CD4-positive, alpha-beta T cell (primary cell): Measurements from ENCODE around the gene TRIM46. TPM values are rescaled to one million over a fixed set of nuclear protein-coding genes. Genes with fewer than 3 reads are reported as not detected.
"Not testable (repeated sequence)": the region's sequence is repeated elsewhere in the genome, so short reads cannot be mapped to it uniquely, and the experiment has no call there.

Experiments
- ATAC-seq: fragments of 200-7000 bp; cut with Tn5 transposase; one replicate; pipeline ENCODE4 v1.10.0; 2022; ENCODE audit warnings: mild to moderate bottlenecking; ENCODE audit not compliant: poor library complexity
- CTCF ChIA-PET: fragments of 350-600 bp; sonication (Branson Sonifier 250); formaldehyde crosslinking; loops from one replicate; lab custom pipeline; 2021; ENCODE audit warnings: antibody characterized with exemption, inconsistent platforms; lab: Charles Lee
- POLR2A ChIA-PET: fragments of 350-600 bp; sonication (Branson Sonifier 250); formaldehyde crosslinking; loops from one replicate; lab custom pipeline; 2021; ENCODE audit warnings: antibody characterized with exemption, inconsistent platforms; lab: Charles Lee
- DNase-seq, 14 experiments: peaks; one replicate each; pipeline ENCODE4 v3.0.0-alpha.2; 2013 to 2020; ENCODE audit warnings: mixed read lengths in 2 of 14
- H3K27ac ChIP-seq, 2 donors: one replicate each; pipeline versions ENCODE4 v1.5.1 to v1.7.0; 2013; ENCODE audit warnings: low read length in 2 of 2, low read depth in 1 of 2, mild to moderate bottlenecking in 1 of 2
- H3K27me3 ChIP-seq, 2 experiments: 1 replicate in 1 of 2; 2 replicates in 1 of 2; pipeline versions ENCODE4 v1.6.1 to v1.7.0; 2013; ENCODE audit warnings: low read length in 2 of 2, control low read depth in 1 of 2, mild to moderate bottlenecking in 1 of 2, moderate library complexity in 1 of 2; ENCODE audit not compliant: insufficient read depth in 2 of 2, control insufficient read depth in 1 of 2
- H3K36me3 ChIP-seq: one replicate; pipeline ENCODE4 v1.6.1; 2013; ENCODE audit warnings: low read length, control low read depth; ENCODE audit not compliant: insufficient read depth
- H3K4me1 ChIP-seq: one replicate; pipeline ENCODE4 v1.6.1; 2013; ENCODE audit warnings: low read length, control low read depth; ENCODE audit not compliant: insufficient read depth
- H3K4me3 ChIP-seq: one replicate; pipeline ENCODE4 v1.5.1; 2013; ENCODE audit warnings: mild to moderate bottlenecking, low read length, moderate library complexity
- H3K9me3 ChIP-seq, 2 experiments: 1 replicate in 1 of 2; 2 replicates in 1 of 2; pipeline versions ENCODE4 v1.6.1 to v1.7.0; 2013; ENCODE audit warnings: low read length in 2 of 2, mild to moderate bottlenecking in 2 of 2, control low read depth in 1 of 2, moderate library complexity in 1 of 2; ENCODE audit not compliant: control insufficient read depth in 1 of 2, insufficient read depth in 1 of 2
- H3K27ac Mint-ChIP-seq: one replicate; pipeline ENCODE4 v1.8.0; 2020; ENCODE audit warnings: mixed read lengths
- H3K27me3 Mint-ChIP-seq: one replicate; pipeline ENCODE4 v1.8.0; 2021; ENCODE audit warnings: mixed read lengths
- H3K36me3 Mint-ChIP-seq: one replicate; pipeline ENCODE4 v1.8.0; 2021; ENCODE audit warnings: low read depth, mixed read lengths
- H3K4me1 Mint-ChIP-seq: one replicate; pipeline ENCODE4 v1.8.0; 2021; ENCODE audit warnings: low read depth, mixed read lengths
- H3K4me3 Mint-ChIP-seq: one replicate; pipeline ENCODE4 v1.8.0; 2020; ENCODE audit warnings: mild to moderate bottlenecking, mixed read lengths
- H3K9me3 Mint-ChIP-seq: one replicate; pipeline ENCODE4 v1.8.0; 2020; ENCODE audit warnings: mixed read lengths
- intact Hi-C, 2 experiments: fragments of 100-400 bp; cut with DNase I in 1 of 2; cut with micrococcal nuclease in 1 of 2; formaldehyde crosslinking; loops; one replicate each; pipeline versions ENCODE4 v1.15.1 to v1.9.0; 2023 to 2025; cut with DNase I, micrococcal nuclease
- total RNA-seq, 174 experiments: library from RNA in 2 of 174; stranded (reverse) in 2 of 174; gene quantifications; one replicate each; pipeline ENCODE4 v1.2.3 and lab custom pipeline; 2021 to 2026

TRIM46 gene
- total RNA-seq, 2 experiments from 2014 or later = 2.9 to 3.0 TPM

- DNase-seq, H3K4me3 ChIP-seq, H3K9me3 Mint-ChIP-seq, POLR2A ChIA-PET, H3K9me3 ChIP-seq, H3K27me3 ChIP-seq, H3K27me3 Mint-ChIP-seq, H3K27ac ChIP-seq, H3K4me3 Mint-ChIP-seq, H3K27ac Mint-ChIP-seq, ATAC-seq, intact Hi-C loops: not testable (repeated sequence)
- CTCF ChIA-PET = interaction anchor here (0.7 kb wide), 1 partner anchor 38 kb away, joined by 3 read pairs; no protein-coding TSS in a partner anchor
- peaks cover 19% of the 10 kb centered on the region for H3K36me3 Mint-ChIP-seq
- peaks cover 18% of the 10 kb centered on the region for H3K4me1 Mint-ChIP-seq
- peaks cover 24% of the 10 kb centered on the region for H3K4me1 ChIP-seq
- H3K36me3 ChIP-seq = peaks cover 16% of the 10 kb centered on the region
These were observed 58.6 kb downstream of the TRIM46 start for GRCh38 chr1:155232001-155232978.

GRCh38 chr1:155233502-155233901, 59.9 kb downstream of the TRIM46 start:
- H3K4me3 Mint-ChIP-seq, POLR2A ChIA-PET, H3K27ac ChIP-seq, H3K9me3 Mint-ChIP-seq, H3K4me3 ChIP-seq, H3K27me3 Mint-ChIP-seq, CTCF ChIA-PET, ATAC-seq, H3K4me1 Mint-ChIP-seq, H3K27ac Mint-ChIP-seq, H3K27me3 ChIP-seq, intact Hi-C loops, DNase-seq, H3K9me3 ChIP-seq: not testable (repeated sequence)
- peaks cover 19% of the 10 kb centered on the region for H3K36me3 Mint-ChIP-seq
- H3K36me3 ChIP-seq = peaks cover 20% of the 10 kb centered on the region
- H3K4me1 ChIP-seq = peaks cover 15% of the 10 kb centered on the region

Other genes starting within 250 kb of the TRIM46 start
- 1 to 10 TPM; 6.6 to 7.4 TPM for gene PMVK, start 237.1 kb upstream of the TRIM46 start, total RNA-seq
- gene PBXIP1, start 217.8 kb upstream of the TRIM46 start, total RNA-seq = 100 to 1,000 TPM; 434 to 440 TPM
- gene PYGO2, start 212.1 kb upstream of the TRIM46 start, total RNA-seq = 10 to 100 TPM; 30.3 to 32.8 TPM
- gene SHC1, start 203.1 kb upstream of the TRIM46 start, total RNA-seq = 10 to 100 TPM; 59.9 to 60.0 TPM
- 1 to 10 TPM; 1.4 to 3.9 TPM for gene CKS1B, start 199.2 kb upstream of the TRIM46 start, total RNA-seq
- 10 to 100 TPM; 16.7 to 19.4 TPM for gene FLAD1, start 190.5 kb upstream of the TRIM46 start, total RNA-seq
- not detected for gene LENEP, start 180.3 kb upstream of the TRIM46 start, total RNA-seq
- gene ZBTB7B, start 171.0 kb upstream of the TRIM46 start, total RNA-seq = 10 to 100 TPM; 22.8 to 25.1 TPM
- 1 to 10 TPM; 1.4 to 2.2 TPM for gene DCST2, start 140.1 kb upstream of the TRIM46 start, total RNA-seq
- gene DCST1, start 140.0 kb upstream of the TRIM46 start, total RNA-seq = under 1 TPM; 0.33 to 0.39 TPM
- 10 to 100 TPM; 17.2 to 20.1 TPM for gene ADAM15, start 122.5 kb upstream of the TRIM46 start, total RNA-seq
- 1 to 10 TPM; 2.4 to 3.3 TPM for gene EFNA4, start 110.1 kb upstream of the TRIM46 start, total RNA-seq
- under 1 TPM; 0.22 to 0.47 TPM for gene EFNA3, start 95.0 kb upstream of the TRIM46 start, total RNA-seq
- 1 to 10 TPM; 4.2 to 5.9 TPM for gene EFNA1, start 46.0 kb upstream of the TRIM46 start, total RNA-seq
- gene SLC50A1, start 38.0 kb upstream of the TRIM46 start, total RNA-seq = 10 to 100 TPM; 10.2 to 12.5 TPM
- gene DPM3, start 33.3 kb upstream of the TRIM46 start, total RNA-seq = 10 to 100 TPM; 17.6 to 20.5 TPM
- 10 to 100 TPM; 77.8 TPM for gene KRTCAP2, start 545 bp upstream of the TRIM46 start, total RNA-seq
- gene THBS3, start 34.0 kb downstream of the TRIM46 start, total RNA-seq = 10 to 100 TPM; 25.5 to 26.1 TPM
- 10 to 100 TPM; 19.9 to 20.7 TPM for gene MTX1, start 34.8 kb downstream of the TRIM46 start, total RNA-seq
- gene ENTREP3, start 81.6 kb downstream of the TRIM46 start, total RNA-seq = 1 to 10 TPM; 6.6 to 8.3 TPM
- 10 to 100 TPM; 54.8 to 55.6 TPM for gene SCAMP3, start 88.5 kb downstream of the TRIM46 start, total RNA-seq
- gene CLK2, start 99.7 kb downstream of the TRIM46 start, total RNA-seq = 10 to 100 TPM; 48.1 to 49.8 TPM
- 1 to 10 TPM; 1.3 to 1.8 TPM for gene HCN3, start 103.6 kb downstream of the TRIM46 start, total RNA-seq
- not detected for gene PKLR, start 127.6 kb downstream of the TRIM46 start, total RNA-seq
- 10 to 100 TPM; 44.0 to 47.3 TPM for gene FDPS, start 135.0 kb downstream of the TRIM46 start, total RNA-seq
- gene RUSC1, start 147.0 kb downstream of the TRIM46 start, total RNA-seq = 10 to 100 TPM; 10.7 to 11.8 TPM